Measurements from ENCODE around the gene GPN2. TPM values are rescaled to one million over a fixed set of nuclear protein-coding genes. Genes with fewer than 3 reads are reported as not detected.

GPN2 gene
- total and polyA plus RNA-seq, 9 of the 15 experiments (the other 6 are each of a cell fraction or from before 2014, with no cell fraction given): 9.9 to 58.8 (median 20.4) TPM

DNA sequence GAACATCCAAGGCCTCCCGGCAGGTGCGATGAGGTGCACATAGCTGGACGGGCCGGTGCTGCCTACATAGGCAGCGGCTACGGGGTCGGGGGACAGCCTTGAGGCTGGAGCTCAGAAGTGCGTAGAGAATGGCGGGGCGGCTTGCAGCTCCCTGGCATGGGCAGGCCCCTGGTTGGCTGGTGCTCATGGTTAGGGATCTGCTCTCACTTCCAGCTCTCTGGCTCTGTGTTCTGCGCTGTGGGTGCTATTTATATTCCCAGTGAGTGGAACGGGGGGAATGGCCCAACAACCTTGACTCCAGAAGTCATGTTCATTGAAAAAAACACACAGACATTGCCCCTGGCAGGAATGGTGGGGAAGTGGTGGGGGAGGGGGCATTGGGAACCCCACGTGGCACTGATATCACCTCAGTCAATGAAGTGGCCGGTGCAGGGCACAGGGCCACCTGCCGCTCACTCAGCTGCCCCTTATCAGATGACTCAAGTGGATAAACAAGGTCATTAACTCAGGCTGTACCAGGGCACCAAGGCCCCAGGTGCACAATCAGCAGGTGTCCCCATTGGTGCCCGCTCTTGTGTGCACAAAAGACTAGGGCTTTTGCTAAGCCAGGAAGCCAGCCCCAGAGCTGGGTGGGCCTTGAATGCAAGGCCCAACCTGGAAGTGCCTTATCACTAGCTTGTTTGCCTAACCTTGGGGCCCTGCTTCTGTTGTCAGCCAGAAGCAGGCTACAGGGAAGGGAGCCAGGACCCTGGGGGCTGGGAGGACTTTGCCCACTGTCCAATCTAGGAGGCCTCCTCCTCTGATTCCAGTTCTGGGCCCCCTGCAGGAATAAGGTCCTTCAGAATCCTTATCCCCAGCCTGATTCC, 23.9 kb upstream of the GPN2 start, which contains the start of gene NR0B2 (continued):
- TF ChIP-seq MGA (IDR thresholded peaks at IDR 0.05) (peak; percentile 72), ZNF282 (CRISPR knock-in tag; IDR thresholded peaks at IDR 0.05) (no peak), ETS1 (conservative IDR thresholded peaks at IDR 0.05; ENCODE audit: control insufficient read depth, low read depth, low read length) (no peak), E2F1 (CRISPR knock-in tag; IDR thresholded peaks at IDR 0.05) (no peak), ZNF23 (CRISPR knock-in tag; IDR thresholded peaks at IDR 0.05) (no peak), POLR2G (IDR thresholded peaks at IDR 0.05; ENCODE audit: low read depth, low read length) (peak; percentile 46; the same call in 1 of the 2 replicates), RBM17 (IDR thresholded peaks at IDR 0.05; ENCODE audit: borderline replicate concordance, low read depth, low read length) (no peak)
- TF ChIP-seq, protein P1, sequence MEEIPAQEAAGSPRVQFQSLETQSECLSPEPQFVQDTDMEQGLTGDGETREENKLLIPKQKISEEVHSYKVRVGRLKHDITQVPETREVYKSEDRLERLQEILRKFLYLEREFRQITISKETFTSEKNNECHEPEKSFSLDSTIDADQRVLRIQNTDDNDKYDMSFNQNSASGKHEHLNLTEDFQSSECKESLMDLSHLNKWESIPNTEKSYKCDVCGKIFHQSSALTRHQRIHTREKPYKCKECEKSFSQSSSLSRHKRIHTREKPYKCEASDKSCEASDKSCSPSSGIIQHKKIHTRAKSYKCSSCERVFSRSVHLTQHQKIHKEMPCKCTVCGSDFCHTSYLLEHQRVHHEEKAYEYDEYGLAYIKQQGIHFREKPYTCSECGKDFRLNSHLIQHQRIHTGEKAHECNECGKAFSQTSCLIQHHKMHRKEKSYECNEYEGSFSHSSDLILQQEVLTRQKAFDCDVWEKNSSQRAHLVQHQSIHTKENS (CRISPR knock-in tag; IDR thresholded peaks at IDR 0.05): no peak
- TF ChIP-seq, protein P2, sequence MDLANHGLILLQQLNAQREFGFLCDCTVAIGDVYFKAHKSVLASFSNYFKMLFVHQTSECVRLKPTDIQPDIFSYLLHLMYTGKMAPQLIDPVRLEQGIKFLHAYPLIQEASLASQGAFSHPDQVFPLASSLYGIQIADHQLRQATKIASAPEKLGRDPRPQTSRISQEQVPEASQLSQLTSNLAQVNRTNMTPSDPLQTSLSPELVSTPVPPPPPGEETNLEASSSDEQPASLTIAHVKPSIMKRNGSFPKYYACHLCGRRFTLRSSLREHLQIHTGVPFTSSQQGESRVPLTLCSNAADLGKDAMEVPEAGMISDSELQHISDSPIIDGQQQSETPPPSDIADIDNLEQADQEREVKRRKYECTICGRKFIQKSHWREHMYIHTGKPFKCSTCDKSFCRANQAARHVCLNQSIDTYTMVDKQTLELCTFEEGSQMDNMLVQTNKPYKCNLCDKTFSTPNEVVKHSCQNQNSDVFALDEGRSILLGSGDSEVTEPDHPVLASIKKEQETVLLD (IDR thresholded peaks at IDR 0.05): no peak

All from K562 (cell line).